Measurements from ENCODE around the gene CD1C.
"Not testable (repeated sequence)": the region's sequence is repeated elsewhere in the genome, so short reads cannot be mapped to it uniquely, and the experiment has no call there.

CD1C gene

DNA sequence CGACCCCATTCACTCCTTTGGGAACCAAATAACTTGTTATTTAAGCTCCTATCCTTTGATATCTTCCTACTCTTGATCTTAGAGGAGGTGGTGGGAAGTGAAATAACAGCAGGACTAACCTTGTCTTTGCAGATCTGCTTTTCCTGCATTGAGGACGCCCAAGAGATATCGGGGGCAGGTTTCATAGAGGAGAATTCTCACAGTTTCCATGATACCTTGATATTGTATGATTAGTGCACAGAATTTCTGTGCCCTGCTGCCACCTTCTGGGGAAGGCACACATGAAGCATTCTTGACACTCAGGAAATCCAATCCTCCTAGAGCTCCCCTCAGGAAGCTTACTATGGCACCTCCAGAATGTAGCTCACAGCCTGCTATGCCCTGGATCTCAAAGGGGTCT is 40.0 kb downstream of the CD1C start:
- DNase-seq, result peak; percentile 17

DNA sequence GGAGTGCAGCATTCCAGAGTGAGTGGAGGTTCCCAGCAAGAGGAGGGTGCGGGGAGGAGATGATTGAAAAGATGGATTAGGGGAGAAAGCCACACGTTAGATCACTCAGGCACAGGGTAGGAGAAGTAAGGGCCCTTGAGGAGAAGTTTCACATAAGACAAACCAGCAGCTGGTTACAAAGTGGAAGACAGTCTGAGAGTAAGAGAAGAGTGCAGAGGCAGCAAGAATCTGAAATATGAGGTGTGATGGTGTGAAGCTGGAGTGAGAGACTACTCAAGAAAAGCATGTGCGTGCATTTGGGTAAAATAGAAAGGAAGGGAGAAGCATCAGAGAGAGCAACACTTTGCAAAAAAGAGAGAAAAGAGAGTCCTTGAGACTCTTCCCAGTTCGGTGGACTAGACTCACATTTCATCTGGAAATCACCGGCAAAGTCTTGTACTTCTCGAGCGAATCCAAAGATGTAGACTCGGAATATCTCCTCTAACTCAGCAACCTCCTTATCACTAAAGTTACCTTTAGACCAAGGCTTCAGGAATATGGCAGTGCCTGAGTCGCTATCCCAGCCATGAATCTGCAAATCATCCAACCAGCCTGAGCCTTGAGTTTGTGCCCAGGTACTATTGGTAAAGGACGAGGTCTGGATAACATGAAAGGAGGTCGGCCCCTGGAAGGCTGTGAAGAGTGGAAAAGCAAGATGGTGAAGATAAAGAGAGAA is 40.8 kb downstream of the CD1C start:
- DNase-seq, result no peak

- no peak for DNase-seq
Observed at GRCh38 chr1:158331106-158331425, 41.3 kb downstream of the CD1C start.

GRCh38 chr1:158331481-158332150 is 41.9 kb downstream of the CD1C start, which contains the start of gene CD1B:
CD1B (minus strand) TSS chr1:158331531; CDS start chr1:158331423, 108 bp downstream.
- no peak for DNase-seq

GRCh38 chr1:158333405-158334155 is 43.9 kb downstream of the CD1C start:
- no peak for DNase-seq

DNA sequence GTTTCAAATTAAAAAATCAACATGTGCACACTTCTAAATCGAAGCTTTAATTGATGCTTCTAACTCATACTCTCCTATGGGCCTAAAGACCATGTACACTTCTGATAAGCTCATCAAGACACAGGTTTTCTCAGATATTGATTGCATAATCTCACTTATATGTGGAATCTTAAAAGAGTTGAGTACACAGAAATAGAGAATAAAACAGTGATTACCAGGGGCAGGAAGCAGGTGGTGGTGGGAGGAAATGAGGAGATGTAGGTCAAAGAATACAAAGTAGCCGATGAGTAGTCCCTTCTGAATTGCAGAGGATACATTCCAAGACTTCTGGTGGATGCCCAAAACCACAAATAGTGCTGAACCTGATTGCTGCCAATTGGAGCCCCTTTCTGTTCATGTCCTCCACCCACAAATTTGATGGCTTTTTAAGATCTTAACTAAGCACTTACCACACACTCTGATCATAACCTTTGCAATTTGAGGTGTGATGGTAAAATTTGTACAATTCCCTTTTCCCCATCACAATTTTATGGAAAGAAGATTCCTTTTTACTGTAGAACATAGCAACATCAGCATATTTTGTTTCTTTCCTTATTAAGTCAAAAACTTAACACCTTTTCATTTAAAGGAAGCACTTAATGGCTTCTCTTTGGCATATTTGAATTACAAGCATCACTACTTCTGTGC is 44.9 kb downstream of the CD1C start:
- DNase-seq, result no peak

DNA sequence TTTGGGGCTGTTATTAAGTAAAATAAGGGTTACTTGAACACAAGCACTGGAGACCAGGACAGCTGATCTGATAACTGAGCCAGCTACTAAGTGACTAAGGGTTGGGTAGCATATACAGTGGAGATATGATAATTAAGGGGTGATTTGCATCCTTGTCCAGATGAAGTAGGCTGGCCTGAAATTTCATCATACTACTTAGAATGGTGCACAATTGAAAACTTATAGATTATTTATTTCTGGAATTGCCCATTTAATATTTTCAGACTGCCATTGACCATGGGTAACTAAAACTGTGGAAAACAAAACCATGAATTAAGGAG is 45.5 kb downstream of the CD1C start:
- DNase-seq, result no peak

- not testable (repeated sequence) for DNase-seq
Observed at GRCh38 chr1:158336413-158336812, 46.7 kb downstream of the CD1C start.

All from CD4-positive, alpha-beta T cell treated with Interleukin-17A for 1 hour (primary cell).